HepG2 (cell line): ENCODE results near the gene HOXC12. TPM values are rescaled to one million over a fixed set of nuclear protein-coding genes. Genes with fewer than 3 reads are reported as not detected.

Experiments
- ARID4A ChIP-seq: sonication (generic); formaldehyde crosslinking; IDR thresholded peaks from 2 replicates; pipeline ENCODE4 v1.5.0; 2020; ENCODE audit warnings: mild to moderate bottlenecking, missing genetic modification reagents, borderline replicate concordance
- ARNT2 ChIP-seq: sonication (generic); formaldehyde crosslinking; IDR thresholded peaks from 2 replicates; pipeline ENCODE4 v1.8.0; 2022; ENCODE audit warnings: mild to moderate bottlenecking, low read depth, missing genetic modification reagents, moderate library complexity
- CC2D1A ChIP-seq: sonication (generic); formaldehyde crosslinking; IDR thresholded peaks from 2 replicates; pipeline ENCODE4 v1.8.1; 2023; ENCODE audit warnings: mild to moderate bottlenecking, missing genetic modification reagents
- ELF1 ChIP-seq: sonication (generic); formaldehyde crosslinking; IDR thresholded peaks from 2 replicates; pipeline ENCODE4 v1.4.0; 2020; ENCODE audit warnings: missing genetic modification reagents
- HINFP ChIP-seq: sonication (generic); formaldehyde crosslinking; IDR thresholded peaks from 2 replicates; pipeline ENCODE4 v1.4.0; 2020; ENCODE audit warnings: low read depth, mild to moderate bottlenecking, missing genetic modification reagents
- JDP2 ChIP-seq: sonication (generic); formaldehyde crosslinking; IDR thresholded peaks from 2 replicates; pipeline ENCODE4 v1.8.1; 2022; ENCODE audit warnings: missing genetic modification reagents, borderline replicate concordance
- LCORL ChIP-seq, 2 experiments: fragments of 450-650 bp in 1 of 2; sonication (generic) in 1 of 2; formaldehyde crosslinking in 1 of 2; IDR thresholded peaks; 2 replicates each; pipeline versions ENCODE4 v1.5.0 to v1.6.1; 2017 to 2020; ENCODE audit warnings: antibody characterized with exemption in 1 of 2, missing genetic modification reagents in 1 of 2
- NBN ChIP-seq: fragments of 450-650 bp; conservative IDR thresholded peaks from 2 replicates; pipeline ENCODE4 v1.6.1; 2017
- NFATC3 ChIP-seq: sonication (generic); formaldehyde crosslinking; IDR thresholded peaks from 2 replicates; pipeline ENCODE4 v1.5.1; 2020; ENCODE audit warnings: mild to moderate bottlenecking, missing genetic modification reagents
- NFKB2 ChIP-seq: sonication (generic); formaldehyde crosslinking; IDR thresholded peaks from 2 replicates; pipeline ENCODE4 v1.4.0; 2020; ENCODE audit warnings: missing genetic modification reagents, borderline replicate concordance
- PREB ChIP-seq: sonication (generic); formaldehyde crosslinking; IDR thresholded peaks from 2 replicates; pipeline ENCODE4 v1.4.0; 2020; ENCODE audit warnings: missing genetic modification reagents
- SRY ChIP-seq: sonication (generic); formaldehyde crosslinking; IDR thresholded peaks from 2 replicates; pipeline ENCODE4 v1.8.0; 2022; ENCODE audit warnings: mild to moderate bottlenecking, missing genetic modification reagents
- ZFY ChIP-seq: sonication (generic); formaldehyde crosslinking; IDR thresholded peaks from 2 replicates; pipeline ENCODE4 v1.4.0; 2020; ENCODE audit warnings: missing genetic modification reagents
- ZNF407 ChIP-seq: sonication (generic); formaldehyde crosslinking; IDR thresholded peaks from one replicate; pipeline ENCODE4 v1.5.1; 2020; ENCODE audit warnings: mild to moderate bottlenecking, missing genetic modification reagents; ENCODE audit errors: not compliant biosample characterization
- polyA plus RNA-seq, 8 experiments: library from polyadenylated mRNA; depleted of rRNA in 3 of 8; stranded (reverse) in 7 of 8; unstranded in 1 of 8; fragments of >200 nt; fragmentation: Illumina TruSeq in 4 of 8; extraction: Trizol in 4 of 8; gene quantifications; 2 replicates each; pipeline versions ENCODE4 v1.2.1 to v1.2.3, GENCODE V29; 2011 to 2016; ENCODE audit warnings: low read depth in 4 of 8, missing spikeins in 1 of 8, mixed read lengths in 1 of 8; ENCODE audit not compliant: insufficient read depth in 1 of 8
- total RNA-seq, 5 experiments: library from RNA; depleted of rRNA; stranded (reverse); fragments of >200 nt; fragmentation: Illumina TruSeq; extraction: Trizol; gene quantifications; 2 replicates each; pipeline ENCODE4 v1.2.3, GENCODE V29; 2016; ENCODE audit warnings: low read depth in 1 of 5

The HOXC12 gene
- total and polyA plus RNA-seq, 2 of the 13 experiments (the other 11 are each of a cell fraction or from before 2014, with no cell fraction given), result not detected

- TF ChIP-seq ZNF407 (CRISPR knock-in tag), result no peak
- TF ChIP-seq ELF1 (CRISPR knock-in tag), result no peak
- TF ChIP-seq NFKB2 (CRISPR knock-in tag), result no peak
- no peak for TF ChIP-seq ARNT2 (CRISPR knock-in tag)
- TF ChIP-seq CC2D1A (CRISPR knock-in tag), result no peak
- no peak for TF ChIP-seq PREB (CRISPR knock-in tag)
- TF ChIP-seq ZFY (CRISPR knock-in tag), result no peak
- no peak for TF ChIP-seq SRY (CRISPR knock-in tag)
- no peak for TF ChIP-seq LCORL (IDR thresholded peaks at IDR 0.05)
- peak; percentile 21; the same call in 1 of the 2 replicates for TF ChIP-seq LCORL (CRISPR knock-in tag; IDR thresholded peaks at IDR 0.05)
- TF ChIP-seq ARID4A (CRISPR knock-in tag), result peak; percentile 13; the same call in 1 of the 2 replicates
- no peak for TF ChIP-seq NFATC3 (CRISPR knock-in tag)
- TF ChIP-seq JDP2, result no peak
- TF ChIP-seq NBN, result no peak
- TF ChIP-seq HINFP (CRISPR knock-in tag), result no peak
Measured at GRCh38 chr12:53988541-53989226, 34.0 kb downstream of the HOXC12 start (continued).
